H1 (cell line): ENCODE results near the gene FRRS1. TPM values are rescaled to one million over a fixed set of nuclear protein-coding genes. Genes with fewer than 3 reads are reported as not detected.

ENCODE experiments used
- CTCF ChIA-PET: fragments of 300-600 bp; sonication (Branson Sonifier 250); formaldehyde crosslinking; loops from one replicate; lab custom pipeline; 2021; ENCODE audit not compliant: partially characterized antibody; lab: Charles Lee
- POLR2A ChIA-PET: fragments of 300-600 bp; sonication (Branson Sonifier 250); formaldehyde crosslinking; loops from one replicate; lab custom pipeline; 2021; ENCODE audit warnings: inconsistent platforms; ENCODE audit not compliant: partially characterized antibody; lab: Charles Lee
- DNase-seq, 2 experiments: peaks; one replicate each; pipeline versions ENCODE4 v3.0.0 to v3.0.0-alpha.2; 2010 to 2022; ENCODE audit warnings: low spot score in 2 of 2, low read depth in 1 of 2, mixed read lengths in 1 of 2
- FAIRE-seq: peaks from 2 replicates; lab custom pipeline; 2011; peaks lifted over from hg19 to GRCh38; lab: Jason Lieb, UNC
- H2AFZ ChIP-seq: 2 replicates; pipeline ENCODE4 v1.8.1; 2012; ENCODE audit warnings: low read length, inconsistent platforms
- H2AK5ac ChIP-seq: 2 replicates; pipeline ENCODE4 v1.6.1; 2013; ENCODE audit warnings: low read depth, low read length
- H2BK120ac ChIP-seq: replicated peaks from 2 replicates; pipeline ENCODE3; 2013; ENCODE audit warnings: low read depth, low read length, inconsistent platforms
- H2BK12ac ChIP-seq: 2 replicates; pipeline ENCODE4 v1.6.1; 2013; ENCODE audit warnings: low read depth, low read length
- H2BK15ac ChIP-seq: 2 replicates; pipeline ENCODE4 v1.6.1; 2013; ENCODE audit warnings: low read length
- H2BK20ac ChIP-seq: 2 replicates; pipeline ENCODE4 v1.6.1; 2013; ENCODE audit warnings: low read length
- H2BK5ac ChIP-seq: 2 replicates; pipeline ENCODE4 v1.6.1; 2013; ENCODE audit warnings: low read depth, low read length
- H3K14ac ChIP-seq: 2 replicates; pipeline ENCODE4 v1.6.1; 2013; ENCODE audit warnings: inconsistent platforms; ENCODE audit not compliant: insufficient read length
- H3K18ac ChIP-seq: 2 replicates; pipeline ENCODE4 v1.6.1; 2013; ENCODE audit warnings: low read length; ENCODE audit errors: extremely low read depth
- H3K23ac ChIP-seq: 2 replicates; pipeline ENCODE4 v1.6.1; 2013; ENCODE audit warnings: inconsistent platforms; ENCODE audit not compliant: insufficient read length
- H3K23me2 ChIP-seq: 2 replicates; pipeline ENCODE4 v1.6.1; 2013; ENCODE audit warnings: low read depth, low read length
- H3K27ac ChIP-seq: 2 replicates; pipeline ENCODE4 v1.6.1; 2011; ENCODE audit warnings: low read depth, low read length, inconsistent platforms
- H3K27me3 ChIP-seq, 4 experiments: replicated peaks in 1 of 4; 1 replicate in 1 of 4; 2 replicates in 3 of 4; pipeline versions ENCODE4 v1.6.1 to v1.8.1; 2011 to 2013; ENCODE audit warnings: low read length in 3 of 4, mild to moderate bottlenecking in 3 of 4, inconsistent platforms in 2 of 4, mixed read lengths in 2 of 4, moderate library complexity in 1 of 4; ENCODE audit not compliant: control insufficient read depth in 3 of 4, insufficient read depth in 3 of 4; ENCODE audit errors: extremely low read depth in 1 of 4
- H3K36me3 ChIP-seq, 4 experiments: 2 replicates each; pipeline versions ENCODE4 v1.6.1 to v1.8.1; 2011 to 2013; ENCODE audit warnings: mild to moderate bottlenecking in 4 of 4, low read length in 3 of 4, moderate library complexity in 2 of 4, control low read depth in 1 of 4, inconsistent platforms in 1 of 4; ENCODE audit not compliant: insufficient read depth in 4 of 4, control insufficient read depth in 2 of 4
- H3K4ac ChIP-seq: replicated peaks from 2 replicates; pipeline ENCODE3; 2013; ENCODE audit warnings: low read length, low read depth, mixed read lengths, inconsistent platforms; ENCODE audit not compliant: insufficient read length
- H3K4me1 ChIP-seq, 4 experiments: replicated peaks in 1 of 4; 1 replicate in 1 of 4; 2 replicates in 3 of 4; pipeline versions ENCODE4 v1.6.1 to v1.8.1; 2011 to 2013; ENCODE audit warnings: low read length in 3 of 4, inconsistent platforms in 2 of 4, mixed read lengths in 1 of 4; ENCODE audit not compliant: insufficient read depth in 4 of 4, control insufficient read depth in 3 of 4
- H3K4me2 ChIP-seq, 2 experiments: 2 replicates each; pipeline versions ENCODE4 v1.6.1 to v1.8.1; 2011 to 2013; ENCODE audit warnings: low read depth in 2 of 2, low read length in 2 of 2, control low read depth in 1 of 2, inconsistent platforms in 1 of 2, mild to moderate bottlenecking in 1 of 2; ENCODE audit not compliant: insufficient read depth in 1 of 2
- H3K4me3 ChIP-seq, 4 experiments: fragments of 200-600, 300-600 bp in 1 of 4; sonication (generic), shearing (Covaris generic), sonication (Bioruptor Twin) in 1 of 4; 2 replicates each; pipeline versions ENCODE4 v1.5.1 to v1.8.1; 2011 to 2016; ENCODE audit warnings: low read length in 4 of 4, low read depth in 3 of 4, control low read depth in 2 of 4, inconsistent platforms in 2 of 4, mild to moderate bottlenecking in 2 of 4, mixed read lengths in 1 of 4, moderate library complexity in 1 of 4; ENCODE audit not compliant: insufficient read depth in 2 of 4; ENCODE audit errors: extremely low read depth in 1 of 4
- H3K56ac ChIP-seq: replicated peaks from 2 replicates; pipeline ENCODE3; 2013; ENCODE audit warnings: low read depth, mild to moderate bottlenecking, mixed read lengths, low read length, inconsistent platforms; ENCODE audit not compliant: insufficient read length
- H3K79me1 ChIP-seq: 2 replicates; pipeline ENCODE4 v1.6.1; 2013; ENCODE audit warnings: low read depth, low read length, control low read depth
- H3K79me2 ChIP-seq, 2 experiments: 2 replicates each; pipeline versions ENCODE4 v1.6.1 to v1.8.1; 2012 to 2013; ENCODE audit warnings: low read length in 2 of 2, mild to moderate bottlenecking in 2 of 2, inconsistent platforms in 1 of 2; ENCODE audit not compliant: insufficient read depth in 2 of 2, control insufficient read depth in 1 of 2
- H3K9ac ChIP-seq, 4 experiments: replicated peaks in 1 of 4; 1 replicate in 1 of 4; 2 replicates in 3 of 4; pipeline versions ENCODE4 v1.6.1 to v1.8.1; 2011 to 2013; ENCODE audit warnings: low read depth in 3 of 4, low read length in 3 of 4, control low read depth in 2 of 4, mild to moderate bottlenecking in 2 of 4, moderate library complexity in 2 of 4, inconsistent platforms in 1 of 4; ENCODE audit errors: extremely low read depth in 1 of 4
- H3K9me3 ChIP-seq, 2 experiments: 2 replicates each; pipeline versions ENCODE4 v1.6.1 to v1.8.1; 2012 to 2013; ENCODE audit warnings: mild to moderate bottlenecking in 2 of 2, moderate library complexity in 2 of 2, control low read depth in 1 of 2, inconsistent platforms in 1 of 2, low read depth in 1 of 2, low read length in 1 of 2, mixed read lengths in 1 of 2; ENCODE audit not compliant: insufficient read depth in 2 of 2
- H4K20me1 ChIP-seq, 2 experiments: replicated peaks in 1 of 2; 2 replicates each; pipeline versions ENCODE3 to v1.8.1; 2011 to 2013; ENCODE audit warnings: inconsistent platforms in 2 of 2, low read length in 2 of 2, mild to moderate bottlenecking in 1 of 2; ENCODE audit not compliant: insufficient read depth in 2 of 2, control insufficient read depth in 1 of 2
- H4K5ac ChIP-seq: 2 replicates; pipeline ENCODE4 v1.6.1; 2013; ENCODE audit warnings: low read length, low read depth, mixed read lengths, inconsistent platforms; ENCODE audit not compliant: insufficient read length
- H4K8ac ChIP-seq: 2 replicates; pipeline ENCODE4 v1.8.0; 2013; ENCODE audit warnings: mild to moderate bottlenecking, moderate library complexity, low read length, inconsistent platforms; ENCODE audit not compliant: insufficient read depth; ENCODE audit errors: extremely low read depth
- H4K91ac ChIP-seq: replicated peaks from 2 replicates; pipeline ENCODE3; 2013; ENCODE audit warnings: low read length, mixed read lengths, inconsistent platforms; ENCODE audit not compliant: insufficient read length
- ASH2L ChIP-seq: fragments of 200-600, 300-600 bp; sonication (generic); IDR thresholded peaks from one replicate; pipeline ENCODE4 v1.7.1; 2017; ENCODE audit warnings: low read length
- BACH1 ChIP-seq: IDR thresholded peaks from 2 replicates; pipeline ENCODE4 v1.6.1; 2012; ENCODE audit warnings: low read length, improper control_type of control experiment
- CEBPB ChIP-seq: IDR thresholded peaks from 2 replicates; pipeline ENCODE4 v1.6.1; 2012; ENCODE audit warnings: low read depth, low read length
- EGR1 ChIP-seq: IDR thresholded peaks from 2 replicates; pipeline ENCODE4 v1.6.1; 2011; ENCODE audit warnings: low read depth, low read length, borderline replicate concordance
- JUN ChIP-seq: IDR thresholded peaks from 2 replicates; pipeline ENCODE4 v1.6.1; 2011; ENCODE audit warnings: low read depth, mild to moderate bottlenecking, improper control_type of control experiment, low read length
- NANOG ChIP-seq: IDR thresholded peaks from 2 replicates; pipeline ENCODE4 v1.6.1; 2011; ENCODE audit warnings: low read length, low read depth, mild to moderate bottlenecking, inconsistent platforms; ENCODE audit not compliant: insufficient read depth, poor library complexity, severe bottlenecking
- PHF8 ChIP-seq: fragments of 200-600 bp; sonication (generic); conservative IDR thresholded peaks from 2 replicates; pipeline ENCODE4 v1.7.1; 2012; ENCODE audit warnings: low read depth, mild to moderate bottlenecking, inconsistent platforms, low read length, moderate library complexity
- RFX5 ChIP-seq: IDR thresholded peaks from 2 replicates; pipeline ENCODE4 v1.6.1; 2011; ENCODE audit warnings: low read depth, low read length, improper control_type of control experiment, borderline replicate concordance
- TAF7 ChIP-seq: optimal IDR thresholded peaks from 2 replicates; pipeline ENCODE3; 2011; ENCODE audit warnings: low read depth, mild to moderate bottlenecking, inconsistent platforms, low read length, moderate library complexity, borderline replicate concordance
- TCF12 ChIP-seq: IDR thresholded peaks from 2 replicates; pipeline ENCODE4 v1.6.1; 2011; ENCODE audit warnings: low read depth, mild to moderate bottlenecking, low read length
- WGBS, 2 experiments: shearing (Covaris generic) in 1 of 2; methylation state at CpG; one replicate each; pipeline versions ENCODE4 v1.1.6 to v1.1.7; 2013 to 2015; ENCODE audit warnings: low lambda C conversion rate in 2 of 2, mixed read lengths in 2 of 2, inconsistent platforms in 1 of 2, low coverage in 1 of 2, missing lambda C conversion rate in 1 of 2; ENCODE audit not compliant: insufficient replicate concordance in 2 of 2, insufficient coverage in 1 of 2, insufficient read length in 1 of 2; ENCODE audit errors: extremely low coverage in 1 of 2, missing lambda C conversion rate in 1 of 2; 5-methylcytosine and 5-hydroxymethylcytosine counted together
- polyA plus RNA-seq, 7 experiments: library from polyadenylated mRNA; depleted of rRNA in 3 of 7; stranded (reverse) in 5 of 7; unstranded in 2 of 7; fragments of >200 nt in 5 of 7; fragments of 200-250 nt in 2 of 7; gene quantifications; 1 replicate in 5 of 7; 2 replicates in 1 of 7; 4 replicates in 1 of 7; pipeline versions ENCODE4 v1.2.1 to v1.2.3, GENCODE V29; 2011 to 2013; ENCODE audit warnings: missing spikeins in 2 of 7, mixed read lengths in 2 of 7
- total RNA-seq: library from RNA; stranded (reverse); fragmentation: NEBNext Ultra II Directional; extraction: Animal tissue kit (Norgen Biotek cat#: 25700); gene quantifications from 2 replicates; pipeline ENCODE4 v1.2.1, GENCODE V29; 2021
- TF ChIP-seq, protein P1 (sequence below): IDR thresholded peaks from 2 replicates; pipeline ENCODE4 v1.6.1; 2012; ENCODE audit warnings: inconsistent platforms
- TF ChIP-seq, protein P2 (sequence below): IDR thresholded peaks from 2 replicates; pipeline ENCODE4 v1.6.1; 2012; ENCODE audit warnings: low read length, inconsistent platforms
- TF ChIP-seq, protein P3 (sequence below): IDR thresholded peaks from 2 replicates; pipeline ENCODE4 v1.6.1; 2012; ENCODE audit warnings: inconsistent platforms

FRRS1 gene
- total and polyA plus RNA-seq, 2 of the 8 experiments (the other 6 are each of a cell fraction or from before 2014, with no cell fraction given): 3.5 to 6.5 TPM

DNA sequence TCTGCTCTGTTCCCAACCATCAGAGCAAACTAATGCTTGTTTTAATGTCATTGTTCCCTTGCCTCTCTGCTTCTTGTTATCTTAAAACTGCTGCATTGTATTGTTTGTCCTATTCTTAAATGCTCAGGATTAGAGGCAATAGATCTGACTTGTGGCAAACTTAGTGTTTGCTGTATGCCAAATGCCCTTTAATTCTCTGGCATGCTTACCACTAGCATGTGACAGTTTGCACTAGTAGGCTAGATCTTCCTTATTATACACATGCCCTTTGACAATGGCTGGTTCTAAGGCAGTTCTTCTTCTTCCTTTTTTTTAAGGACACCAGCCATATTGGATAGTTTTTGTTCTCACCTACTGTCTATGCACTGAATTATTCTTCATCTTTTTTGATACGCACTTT lies 90.4 kb downstream of the FRRS1 start:
- H4K20me1 ChIP-seq: no peaks in the 10 kb centered on the region
- no peak overlapping the region for H3K4ac ChIP-seq
- H3K4me2 ChIP-seq: no peak overlapping the region
- H2BK20ac ChIP-seq: no peak overlapping the region
- H2AFZ ChIP-seq: no peak overlapping the region
- no peak overlapping the region for H4K5ac ChIP-seq
- H3K18ac ChIP-seq: no peak overlapping the region
- H4K8ac ChIP-seq: no peak overlapping the region
- H3K4me1 ChIP-seq: no peaks in the 10 kb centered on the region
- H3K9me3 ChIP-seq: no peaks in the 10 kb centered on the region
- no peak overlapping the region for H3K9ac ChIP-seq
- no peak for FAIRE-seq
- H2BK12ac ChIP-seq: no peak overlapping the region
- WGBS, 2 experiments: 93% methylated on average over 1 of the region's 1 CpG; no CpG with 5 or more reads in 1 of the 2 experiments
- no peaks in the 10 kb centered on the region for H3K79me2 ChIP-seq
- H3K14ac ChIP-seq: no peak overlapping the region
- ChIA-PET CTCF (no interaction called here), POLR2A (no interaction called here)
- no peak for DNase-seq
- no peak overlapping the region for H3K56ac ChIP-seq
- H3K27ac ChIP-seq: no peak overlapping the region
- H2BK5ac ChIP-seq: no peak overlapping the region
- no peaks in the 10 kb centered on the region for H3K27me3 ChIP-seq
- H4K91ac ChIP-seq: no peak overlapping the region
- H3K23me2 ChIP-seq: no peaks in the 10 kb centered on the region
- H2BK120ac ChIP-seq: no peak overlapping the region
- H3K4me3 ChIP-seq: no peak overlapping the region
- H3K79me1 ChIP-seq: no peaks in the 10 kb centered on the region
- no peaks in the 10 kb centered on the region for H3K36me3 ChIP-seq
- no peak overlapping the region for H3K23ac ChIP-seq
- H2AK5ac ChIP-seq: no peak overlapping the region
- no peak overlapping the region for H2BK15ac ChIP-seq
- TF ChIP-seq, protein P1, sequence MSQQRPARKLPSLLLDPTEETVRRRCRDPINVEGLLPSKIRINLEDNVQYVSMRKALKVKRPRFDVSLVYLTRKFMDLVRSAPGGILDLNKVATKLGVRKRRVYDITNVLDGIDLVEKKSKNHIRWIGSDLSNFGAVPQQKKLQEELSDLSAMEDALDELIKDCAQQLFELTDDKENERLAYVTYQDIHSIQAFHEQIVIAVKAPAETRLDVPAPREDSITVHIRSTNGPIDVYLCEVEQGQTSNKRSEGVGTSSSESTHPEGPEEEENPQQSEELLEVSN: no peak
- TF ChIP-seq ASH2L (no peak), CEBPB (no peak), NANOG (no peak), RFX5 (no peak), BACH1 (no peak), TCF12 (no peak), TAF7 (no peak), JUN (no peak), EGR1 (no peak), PHF8 (no peak)
- TF ChIP-seq, protein P2, sequence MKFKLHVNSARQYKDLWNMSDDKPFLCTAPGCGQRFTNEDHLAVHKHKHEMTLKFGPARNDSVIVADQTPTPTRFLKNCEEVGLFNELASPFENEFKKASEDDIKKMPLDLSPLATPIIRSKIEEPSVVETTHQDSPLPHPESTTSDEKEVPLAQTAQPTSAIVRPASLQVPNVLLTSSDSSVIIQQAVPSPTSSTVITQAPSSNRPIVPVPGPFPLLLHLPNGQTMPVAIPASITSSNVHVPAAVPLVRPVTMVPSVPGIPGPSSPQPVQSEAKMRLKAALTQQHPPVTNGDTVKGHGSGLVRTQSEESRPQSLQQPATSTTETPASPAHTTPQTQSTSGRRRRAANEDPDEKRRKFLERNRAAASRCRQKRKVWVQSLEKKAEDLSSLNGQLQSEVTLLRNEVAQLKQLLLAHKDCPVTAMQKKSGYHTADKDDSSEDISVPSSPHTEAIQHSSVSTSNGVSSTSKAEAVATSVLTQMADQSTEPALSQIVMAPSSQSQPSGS: no peak
- TF ChIP-seq, protein P3, sequence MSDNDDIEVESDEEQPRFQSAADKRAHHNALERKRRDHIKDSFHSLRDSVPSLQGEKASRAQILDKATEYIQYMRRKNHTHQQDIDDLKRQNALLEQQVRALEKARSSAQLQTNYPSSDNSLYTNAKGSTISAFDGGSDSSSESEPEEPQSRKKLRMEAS: no peak
